ENCODE measurements around the gene ENPP7.
A peak's percentile ranks its signal among the peaks of the same experiment; 100 is the strongest.
"Not testable (repeated sequence)": the region's sequence is repeated elsewhere in the genome, so short reads cannot be mapped to it uniquely, and the experiment has no call there.

Gene ENPP7

GRCh38 chr17:79749958-79750357, 19.2 kb downstream of the ENPP7 start:
- no peak for DNase-seq (ENCODE audit: low read depth)

- no peak for DNase-seq (ENCODE audit: low read depth)
These were observed 20.2 kb downstream of the ENPP7 start for GRCh38 chr17:79750650-79751545.

GRCh38 chr17:79752175-79752574, 21.4 kb downstream of the ENPP7 start:
- DNase-seq (ENCODE audit: low read depth): no peak

- no peak for DNase-seq (ENCODE audit: low read depth)
These were observed 23.6 kb downstream of the ENPP7 start for GRCh38 chr17:79754370-79754769.

DNA sequence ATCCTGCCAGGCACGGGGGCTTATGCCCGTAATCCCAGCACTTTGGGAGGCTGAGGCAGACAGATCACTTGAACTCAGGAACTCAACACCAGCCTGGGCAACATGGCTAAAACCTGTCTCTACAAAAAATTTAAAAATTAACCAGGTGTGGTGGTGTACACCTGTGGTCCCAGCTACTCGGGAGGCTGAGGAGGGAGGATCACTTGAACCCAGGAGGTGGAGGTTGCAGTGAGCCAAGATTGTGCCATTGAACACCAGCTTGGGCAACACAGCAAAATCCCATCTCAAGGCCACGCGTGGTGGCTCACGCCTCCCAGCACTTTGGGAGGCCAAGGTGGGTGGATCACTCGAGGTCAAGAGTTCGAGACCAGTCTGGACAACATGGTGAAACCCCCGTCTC, 24.2 kb downstream of the ENPP7 start:
- not testable (repeated sequence) for DNase-seq (ENCODE audit: low read depth)

GRCh38 chr17:79755591-79755990, 24.8 kb downstream of the ENPP7 start:
- no peak for DNase-seq (ENCODE audit: low read depth)

- DNase-seq (ENCODE audit: low read depth): no peak
These were observed 26.5 kb downstream of the ENPP7 start for GRCh38 chr17:79757140-79757745.

GRCh38 chr17:79758271-79758670, 27.5 kb downstream of the ENPP7 start:
- DNase-seq (ENCODE audit: low read depth): no peak

GRCh38 chr17:79760197-79760906, 29.6 kb downstream of the ENPP7 start:
- no peak for DNase-seq (ENCODE audit: low read depth)

- no peak for DNase-seq (ENCODE audit: low read depth)
These were observed 31.3 kb downstream of the ENPP7 start for GRCh38 chr17:79761894-79762589.

DNA sequence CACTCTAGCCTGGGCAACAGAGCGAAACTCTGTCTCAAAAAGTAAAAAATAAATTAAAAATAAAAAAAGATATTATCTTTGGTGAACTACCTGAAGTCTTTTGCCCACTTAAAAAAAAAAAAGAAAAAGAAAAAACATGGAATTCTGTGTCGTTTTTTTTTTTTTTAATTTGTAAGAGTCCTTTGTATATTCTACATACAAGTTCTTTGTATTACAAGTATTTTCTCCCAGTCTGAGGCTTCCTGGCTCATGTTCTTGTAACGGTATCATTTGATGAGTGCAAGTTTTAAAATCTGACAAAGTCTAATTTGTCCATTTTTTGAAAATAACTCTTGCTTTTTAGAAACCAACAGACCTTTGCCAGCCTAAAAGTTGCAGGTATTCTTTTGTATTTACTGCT, 35.0 kb downstream of the ENPP7 start:
- no peak for DNase-seq (ENCODE audit: low read depth)

GRCh38 chr17:79769570-79770506, 39.1 kb downstream of the ENPP7 start:
- no peak for DNase-seq (ENCODE audit: low read depth)

DNA sequence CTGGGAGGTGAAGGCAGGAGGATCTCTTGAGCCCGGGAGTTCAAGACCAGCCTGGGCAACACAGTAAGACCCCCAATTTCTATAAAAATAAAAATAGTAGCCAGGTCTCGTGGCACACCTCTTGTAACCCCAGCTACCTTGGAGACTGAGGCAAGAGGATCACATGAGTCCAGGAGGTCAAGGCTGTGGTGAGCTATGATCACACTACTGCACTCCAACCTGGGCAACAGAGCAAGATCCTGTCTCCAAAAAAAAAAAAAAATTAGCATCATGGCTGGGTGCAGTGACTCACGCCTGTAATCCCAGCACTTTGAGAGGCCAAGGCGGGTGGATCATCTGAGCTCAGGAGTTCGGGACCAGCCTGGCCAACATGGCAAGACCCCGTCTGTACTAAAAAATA, 40.5 kb downstream of the ENPP7 start:
- no peak for DNase-seq (ENCODE audit: low read depth)

- DNase-seq (ENCODE audit: low read depth): not testable (repeated sequence)
These were observed 42.0 kb downstream of the ENPP7 start for GRCh38 chr17:79772726-79773125.

- no peak for DNase-seq (ENCODE audit: low read depth)
These were observed 43.8 kb downstream of the ENPP7 start for GRCh38 chr17:79774561-79774975.

DNA sequence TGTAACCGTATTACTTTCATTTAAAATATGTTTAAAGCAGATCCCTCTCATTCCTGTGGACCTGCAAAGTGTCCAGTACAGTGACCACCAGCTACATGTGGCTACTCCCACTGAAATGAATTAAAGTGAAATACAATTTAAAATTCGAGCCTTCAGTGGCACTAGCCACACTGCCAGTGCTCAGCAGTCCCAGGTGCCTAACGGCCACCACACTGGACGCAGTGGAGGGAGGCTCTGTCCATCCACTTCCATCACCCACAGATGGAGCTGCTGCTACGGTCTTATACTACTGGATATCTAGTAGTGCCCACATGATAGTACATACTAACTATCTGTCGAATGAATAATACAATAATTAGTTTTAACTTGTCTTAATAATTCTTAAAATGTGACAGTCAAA, 44.9 kb downstream of the ENPP7 start:
- DNase-seq (ENCODE audit: low read depth): no peak

GRCh38 chr17:79776376-79777119, 45.8 kb downstream of the ENPP7 start:
- DNase-seq (ENCODE audit: low read depth): no peak

DNA sequence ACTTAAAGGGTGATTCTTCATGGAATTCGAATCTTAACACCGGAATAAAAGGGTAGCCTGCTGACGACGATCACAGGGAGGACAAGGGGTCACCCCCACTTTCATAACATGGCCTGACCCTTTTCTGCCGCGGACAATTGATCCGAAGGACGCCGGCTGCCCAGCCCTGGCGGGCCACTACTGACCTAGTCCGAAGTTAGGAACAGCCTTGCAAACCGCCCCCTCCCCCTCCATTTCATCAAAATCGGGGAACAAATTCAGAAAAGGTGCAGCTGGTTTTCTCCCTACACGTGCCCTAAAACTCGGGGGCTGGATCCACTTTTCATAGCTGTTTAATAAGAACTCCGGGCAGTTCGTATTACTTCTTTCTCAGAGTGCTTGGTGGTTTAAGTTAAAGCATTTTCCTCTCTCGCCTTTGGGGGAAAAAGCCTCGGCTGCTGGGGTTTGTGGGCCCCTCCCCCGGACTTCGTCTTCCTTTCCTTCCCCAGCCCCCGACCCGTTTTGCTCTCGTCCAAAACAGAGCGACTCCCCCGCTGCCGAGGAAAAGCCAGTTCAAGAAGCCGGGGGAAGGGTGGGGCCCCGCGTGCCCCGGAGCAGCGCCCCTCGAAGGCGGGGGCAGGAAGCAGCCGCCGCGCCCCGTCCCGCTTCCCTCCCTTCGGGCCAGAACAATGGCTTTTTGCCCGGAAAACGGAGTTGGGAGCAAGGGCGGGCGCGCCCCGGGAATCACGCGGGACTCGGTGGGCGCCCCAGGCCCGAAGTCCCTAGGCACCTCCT, 46.6 kb downstream of the ENPP7 start:
- DNase-seq (ENCODE audit: low read depth): no peak

- DNase-seq (ENCODE audit: low read depth): peak; percentile 72
These were observed 47.3 kb downstream of the ENPP7 start, which contains the start of gene CBX2 for GRCh38 chr17:79777894-79778503. TSS of gene CBX2 (plus strand) at chr17:79778148. CDS start at chr17:79778236, 88 bp downstream.

Data from activated T-cell treated with anti-CD3 and anti-CD28 coated beads for 1 hour (primary cell).